Loucy (cell line): ENCODE measurements around the gene KIF3C.

Experiments
- H2AFZ ChIP-seq: fragments of 200-600 bp; sonication (generic); 2 replicates; pipeline ENCODE4 v1.6.0; 2016; ENCODE audit warnings: antibody characterized with exemption, mild to moderate bottlenecking, low read length, moderate library complexity
- H3F3A ChIP-seq: fragments of 200-600 bp; 2 replicates; pipeline ENCODE4 v1.6.0; 2016; ENCODE audit warnings: antibody characterized with exemption, low read depth, mild to moderate bottlenecking
- H3K27me3 ChIP-seq: fragments of 200-600 bp; sonication (generic); 2 replicates; pipeline ENCODE4 v1.6.1; 2014; ENCODE audit warnings: low read length, mild to moderate bottlenecking; ENCODE audit not compliant: insufficient read depth, poor library complexity, severe bottlenecking
- H3K36me3 ChIP-seq: fragments of 200-600 bp; sonication (generic); 2 replicates; pipeline ENCODE4 v1.6.1; 2016; ENCODE audit warnings: low read length; ENCODE audit not compliant: insufficient read depth
- H3K4me1 ChIP-seq: fragments of 200-600 bp; sonication (generic); 2 replicates; pipeline ENCODE4 v1.5.1; 2014; ENCODE audit warnings: low read length, mild to moderate bottlenecking; ENCODE audit not compliant: insufficient read depth, poor library complexity, severe bottlenecking
- H3K4me2 ChIP-seq: fragments of 200-600 bp; sonication (generic); 2 replicates; pipeline ENCODE4 v1.6.0; 2014; ENCODE audit warnings: antibody characterized with exemption, low read length, low read depth, mild to moderate bottlenecking; ENCODE audit not compliant: poor library complexity, severe bottlenecking
- H3K4me3 ChIP-seq: fragments of 200-600 bp; sonication (generic); 2 replicates; pipeline ENCODE4 v1.5.1; 2014; ENCODE audit warnings: low read length, mild to moderate bottlenecking, mixed read lengths; ENCODE audit not compliant: poor library complexity, severe bottlenecking
- H3K79me2 ChIP-seq: fragments of 200-600 bp; sonication (generic); 2 replicates; pipeline ENCODE4 v1.6.1; 2014; ENCODE audit warnings: low read length; ENCODE audit not compliant: insufficient read depth
- H3K9ac ChIP-seq: fragments of 200-600 bp; sonication (generic); 2 replicates; pipeline ENCODE4 v1.6.0; 2014; ENCODE audit warnings: mild to moderate bottlenecking, low read depth, low read length, moderate library complexity; ENCODE audit not compliant: poor library complexity, severe bottlenecking
- H3K9me2 ChIP-seq: fragments of 200-600 bp; sonication (generic); replicated peaks from 2 replicates; pipeline ENCODE4 v1.6.1; 2016; ENCODE audit warnings: low read depth, low read length, mixed read lengths
- H3K9me3 ChIP-seq: fragments of 200-600 bp; sonication (generic); 2 replicates; pipeline ENCODE4 v1.6.1; 2014; ENCODE audit warnings: mild to moderate bottlenecking, antibody characterized with exemption, low read length, low read depth; ENCODE audit not compliant: insufficient read depth
- H4K20me1 ChIP-seq: fragments of 200-600 bp; sonication (generic); 2 replicates; pipeline ENCODE4 v1.6.0; 2014; ENCODE audit warnings: antibody characterized with exemption, low read length, mild to moderate bottlenecking; ENCODE audit not compliant: insufficient read depth, poor library complexity, severe bottlenecking
- CTCF ChIP-seq: fragments of 200-600 bp; sonication (generic); conservative IDR thresholded peaks from 2 replicates; pipeline ENCODE4 v1.5.1; 2014; ENCODE audit warnings: mild to moderate bottlenecking, antibody characterized with exemption, low read length
- EZH2phosphoT487 ChIP-seq: fragments of 200-600 bp; IDR thresholded peaks from 2 replicates; pipeline ENCODE4 v1.6.1; 2018; ENCODE audit warnings: antibody characterized with exemption, mild to moderate bottlenecking, moderate library complexity, borderline replicate concordance

Gene KIF3C

DNA sequence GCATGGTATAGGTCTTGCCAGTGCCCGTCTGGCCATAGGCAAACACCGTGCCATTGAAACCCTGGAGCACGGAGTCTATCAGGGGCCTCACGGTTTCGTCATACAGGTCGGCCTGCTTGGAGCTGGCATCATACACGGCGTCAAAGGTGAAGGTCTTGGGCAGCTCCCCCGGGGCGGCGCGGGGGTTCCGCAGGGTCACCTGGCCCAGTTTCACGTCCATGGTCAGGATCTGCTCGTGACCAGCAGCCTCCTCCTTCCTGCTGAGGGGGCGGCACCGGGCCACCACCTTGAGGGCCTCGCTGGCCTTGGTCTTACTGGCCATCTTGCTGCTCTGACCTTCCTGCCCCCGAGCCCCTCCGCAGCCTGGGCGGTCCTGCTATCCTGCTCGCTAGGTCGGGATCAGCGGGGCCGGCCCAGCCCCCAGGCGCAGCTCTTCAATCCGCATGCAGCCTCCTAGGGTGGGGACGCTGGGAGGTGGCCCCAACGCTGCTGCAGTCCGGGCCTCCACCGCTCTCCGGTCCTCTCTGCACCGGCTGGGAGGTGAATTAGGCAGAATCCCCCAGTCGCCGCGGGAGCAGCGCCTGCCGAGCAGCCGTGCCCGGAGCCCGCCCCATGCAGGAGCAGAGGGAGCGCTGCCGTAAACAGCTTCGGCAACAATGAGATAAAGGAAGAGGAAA, 563 bp downstream of the KIF3C start:
- Histone ChIP-seq H2AFZ (peak overlapping the region; percentile 100), H3K4me3 (peak overlapping the region; percentile 97), H3K9ac (peak overlapping the region; percentile 79), H3K4me1 (peaks cover 53% of the 10 kb centered on the region), H3F3A (no peaks in the 10 kb centered on the region), H3K4me2 (peak overlapping the region; percentile 86), H3K27me3 (no peaks in the 10 kb centered on the region), H4K20me1 (no peaks in the 10 kb centered on the region), H3K36me3 (no peaks in the 10 kb centered on the region), H3K9me3 (no peaks in the 10 kb centered on the region), H3K79me2 (peaks cover 12% of the 10 kb centered on the region; the same call in 1 of the 2 replicates), H3K9me2 (no peaks in the 10 kb centered on the region)
- TF ChIP-seq EZH2phosphoT487 (no peak), CTCF (no peak)

DNA sequence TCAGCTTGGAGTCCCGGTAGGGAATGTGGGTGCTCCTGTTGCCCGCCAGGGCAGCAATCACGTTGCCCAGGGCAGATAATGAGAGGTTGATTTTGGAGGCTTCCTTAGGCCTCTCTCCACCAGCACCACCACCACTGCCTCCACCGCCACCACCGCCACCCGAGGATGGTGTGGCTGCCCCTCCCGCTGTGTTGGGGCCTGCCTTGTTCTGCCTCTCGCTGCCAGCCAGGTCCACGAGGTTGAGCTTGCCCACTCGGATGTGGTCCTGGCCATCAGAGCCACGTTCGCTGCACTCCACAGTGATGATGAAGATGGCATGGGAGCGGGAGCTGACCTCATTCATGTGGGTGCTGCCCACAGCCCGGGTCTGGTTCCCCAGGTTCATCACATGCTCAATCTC, 1.3 kb downstream of the KIF3C start:
- no peaks in the 10 kb centered on the region for H3F3A ChIP-seq
- H3K4me1 ChIP-seq = peaks cover 53% of the 10 kb centered on the region
- H3K36me3 ChIP-seq = no peaks in the 10 kb centered on the region
- no peaks in the 10 kb centered on the region for H3K27me3 ChIP-seq
- no peaks in the 10 kb centered on the region for H3K9me2 ChIP-seq
- no peak for TF ChIP-seq CTCF
- TF ChIP-seq EZH2phosphoT487 = no peak
- no peak overlapping the region for H2AFZ ChIP-seq
- H3K9me3 ChIP-seq = no peaks in the 10 kb centered on the region
- peak overlapping the region; percentile 79 for H3K9ac ChIP-seq
- peak overlapping the region; percentile 97 for H3K4me3 ChIP-seq
- H3K79me2 ChIP-seq = peaks cover 12% of the 10 kb centered on the region; the same call in 1 of the 2 replicates
- H4K20me1 ChIP-seq = no peaks in the 10 kb centered on the region
- peak overlapping the region; percentile 86 for H3K4me2 ChIP-seq

DNA sequence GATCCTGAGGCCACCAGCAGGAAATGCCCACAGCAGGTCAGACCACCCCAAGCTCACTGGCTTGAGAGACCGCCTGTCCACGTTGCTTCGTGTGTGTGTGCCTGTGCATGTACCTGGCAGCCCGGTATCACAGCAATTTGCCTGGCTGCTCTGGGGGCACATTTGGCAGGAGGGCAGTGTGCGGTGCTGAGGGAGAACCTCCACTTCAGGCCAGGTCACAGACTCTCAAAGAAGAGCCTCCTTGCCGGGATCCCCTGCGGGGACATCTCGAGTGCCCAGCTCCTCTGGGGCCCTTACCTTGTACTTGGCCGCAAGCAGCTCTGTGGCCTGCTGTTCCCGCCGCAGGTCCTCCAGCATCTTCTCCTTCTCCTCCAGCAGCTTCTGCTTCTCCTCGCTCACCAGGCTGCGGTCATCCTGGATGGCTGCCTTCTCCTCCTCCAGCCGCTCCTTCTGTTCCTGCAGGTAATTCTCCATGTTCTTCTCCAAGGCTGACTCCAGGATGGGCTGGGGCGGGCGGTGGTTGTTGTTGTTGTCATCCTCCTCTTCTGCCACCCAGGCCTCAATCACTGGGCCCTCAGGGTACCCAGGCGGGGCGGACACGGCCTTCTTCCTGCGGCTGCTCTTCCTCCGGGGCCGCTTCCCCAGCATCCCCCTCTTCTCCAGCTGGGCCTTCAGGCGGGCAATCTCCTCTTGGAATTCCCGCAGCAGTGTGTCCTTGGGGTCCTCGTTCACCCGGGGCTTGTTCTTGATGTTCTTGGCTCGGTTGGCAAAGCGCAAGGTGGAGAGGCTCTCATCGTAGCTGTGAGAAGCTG, 2.0 kb downstream of the KIF3C start:
- Histone ChIP-seq H3K4me1 (peaks cover 53% of the 10 kb centered on the region), H3K4me2 (peak overlapping the region; percentile 86), H2AFZ (no peak overlapping the region), H3K9me2 (no peaks in the 10 kb centered on the region), H3K79me2 (peaks cover 12% of the 10 kb centered on the region; the same call in 1 of the 2 replicates), H4K20me1 (no peaks in the 10 kb centered on the region), H3K4me3 (no peak overlapping the region), H3K27me3 (no peaks in the 10 kb centered on the region), H3K9ac (no peak overlapping the region), H3K9me3 (no peaks in the 10 kb centered on the region), H3K36me3 (no peaks in the 10 kb centered on the region), H3F3A (no peaks in the 10 kb centered on the region)
- TF ChIP-seq CTCF (no peak), EZH2phosphoT487 (no peak)
